Stimulated activated naive CD8-positive, alpha-beta T cell treated with anti-CD3 and anti-CD28 coated beads, Interleukin-15, Interleukin-2, amounts not matched to agents 100 ng/mL and 50 ng/mL, for 24 hours (primary cell): Measurements from ENCODE around the gene ATL2.
A peak's percentile ranks its signal among the peaks of the same experiment; 100 is the strongest.
"Not testable (repeated sequence)": the region's sequence is repeated elsewhere in the genome, so short reads cannot be mapped to it uniquely, and the experiment has no call there.

Experiments
- H3K27ac Mint-ChIP-seq: one replicate; pipeline ENCODE4 v1.8.0; 2021; ENCODE audit warnings: mild to moderate bottlenecking, mixed read lengths
- H3K27me3 Mint-ChIP-seq: one replicate; pipeline ENCODE4 v1.8.0; 2021; ENCODE audit warnings: mixed read lengths
- H3K36me3 Mint-ChIP-seq: one replicate; pipeline ENCODE4 v1.8.0; 2021; ENCODE audit warnings: low read depth, mixed read lengths
- H3K4me1 Mint-ChIP-seq: one replicate; pipeline ENCODE4 v1.8.0; 2021; ENCODE audit warnings: low read depth, mixed read lengths
- H3K4me3 Mint-ChIP-seq: one replicate; pipeline ENCODE4 v1.8.0; 2021; ENCODE audit warnings: mild to moderate bottlenecking, mixed read lengths
- H3K9me3 Mint-ChIP-seq: one replicate; pipeline ENCODE4 v1.8.0; 2021; ENCODE audit warnings: mixed read lengths

The ATL2 gene

DNA sequence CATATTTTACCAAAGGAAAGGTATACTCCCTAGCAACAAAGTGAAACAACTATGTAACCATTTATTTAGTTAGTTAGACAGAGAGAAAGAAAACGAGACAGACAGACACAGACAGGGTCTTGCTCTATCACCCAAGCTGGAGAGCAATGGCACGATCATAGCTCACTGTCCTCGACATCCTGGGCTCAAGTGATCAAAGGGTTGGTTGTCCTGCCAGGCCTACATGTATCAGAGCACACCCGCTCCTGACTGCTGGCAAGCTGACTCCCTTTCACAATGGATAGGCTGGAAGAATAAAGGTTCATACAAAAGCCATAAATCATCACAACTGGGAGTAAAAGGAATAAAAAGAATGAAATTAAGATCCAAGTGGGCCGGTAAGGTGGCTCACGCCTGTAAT, 53.5 kb downstream of the ATL2 start:
- Mint-ChIP-seq H3K36me3 (peaks cover 60% of the 10 kb centered on the region), H3K4me3 (no peak overlapping the region)

DNA sequence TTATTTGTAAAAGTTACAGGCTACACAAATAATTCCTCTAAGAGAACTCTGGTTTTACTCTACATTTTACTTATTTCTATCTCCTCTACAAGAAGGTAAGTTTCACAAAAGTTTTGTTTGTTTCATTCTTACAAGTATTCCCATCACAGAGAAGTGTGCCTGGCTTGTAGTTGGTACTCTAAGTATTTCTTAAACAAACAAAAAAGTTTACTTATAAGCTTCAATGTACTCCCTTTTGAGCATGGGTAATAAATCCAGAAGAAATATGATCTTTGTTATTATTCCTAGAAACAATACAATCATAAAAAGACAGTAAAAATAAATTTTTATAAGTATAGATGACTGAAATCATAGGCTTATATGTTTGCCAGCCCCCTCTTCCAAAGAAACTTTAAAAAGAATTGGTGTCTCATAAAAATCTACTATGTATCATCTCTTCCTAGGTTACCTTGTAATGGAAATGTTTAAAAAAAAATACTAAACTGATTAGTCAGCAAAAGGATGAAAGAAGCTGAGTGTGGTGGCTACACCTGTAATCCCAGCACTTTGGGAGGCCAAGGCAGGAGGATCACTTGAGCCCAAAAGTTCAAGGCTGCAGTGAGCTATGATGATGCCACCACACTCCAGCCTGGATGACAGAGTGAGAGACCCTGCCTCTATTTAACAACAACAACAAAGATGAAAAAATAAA, 54.7 kb downstream of the ATL2 start:
- no peaks in the 10 kb centered on the region for H3K9me3 Mint-ChIP-seq
- no peaks in the 10 kb centered on the region for H3K27me3 Mint-ChIP-seq
- peaks cover 15% of the 10 kb centered on the region for H3K4me1 Mint-ChIP-seq
- H3K4me3 Mint-ChIP-seq = no peak overlapping the region
- H3K27ac Mint-ChIP-seq = no peak overlapping the region
- H3K36me3 Mint-ChIP-seq = peaks cover 55% of the 10 kb centered on the region

More for the DNA sequence above, 53.5 kb downstream of the ATL2 start:
- H3K27ac Mint-ChIP-seq = no peak overlapping the region
- peaks cover 25% of the 10 kb centered on the region for H3K4me1 Mint-ChIP-seq
- H3K9me3 Mint-ChIP-seq = no peaks in the 10 kb centered on the region
- no peaks in the 10 kb centered on the region for H3K27me3 Mint-ChIP-seq

DNA sequence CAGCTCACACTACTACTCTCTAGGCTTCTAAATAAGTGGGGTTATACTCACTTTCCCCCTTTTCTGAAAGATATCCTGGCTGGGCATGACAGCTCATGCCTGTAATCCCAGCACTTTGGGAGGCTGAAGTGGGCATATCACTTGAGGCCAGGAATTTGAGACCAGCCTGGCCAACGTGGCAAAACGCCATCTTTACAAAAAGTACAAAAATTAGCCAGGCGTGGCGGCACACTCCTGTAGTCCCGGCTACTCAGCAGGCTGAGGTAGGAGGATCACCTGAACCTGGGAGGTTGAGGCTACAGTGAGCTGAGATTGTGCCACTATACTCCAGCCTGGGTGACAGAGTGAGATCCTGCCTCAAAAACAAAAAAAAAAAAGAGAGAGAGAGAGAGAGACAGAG, 57.8 kb downstream of the ATL2 start:
- H3K4me1 Mint-ChIP-seq = peaks cover 20% of the 10 kb centered on the region
- H3K27me3 Mint-ChIP-seq, H3K27ac Mint-ChIP-seq, H3K9me3 Mint-ChIP-seq, H3K4me3 Mint-ChIP-seq: not testable (repeated sequence)
- H3K36me3 Mint-ChIP-seq = peaks cover 54% of the 10 kb centered on the region

DNA sequence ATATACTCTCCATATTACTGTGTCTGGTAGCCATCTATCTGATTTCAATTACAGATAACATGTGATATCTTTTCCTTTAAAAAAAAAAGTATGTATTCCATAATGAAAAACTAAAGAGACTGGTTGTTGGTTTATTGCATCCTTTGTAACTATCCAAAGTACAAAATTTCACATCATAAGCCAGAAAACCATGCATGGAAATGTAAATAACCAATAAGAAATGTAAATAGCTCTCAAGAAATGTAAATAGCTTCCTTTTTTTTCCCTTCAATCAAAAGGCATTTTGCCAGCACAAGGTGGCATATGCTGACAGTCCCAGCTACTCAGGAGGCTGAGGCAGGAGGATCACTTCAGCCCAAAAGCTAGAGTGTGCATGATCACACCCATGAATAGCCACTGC, 59.3 kb downstream of the ATL2 start:
- Mint-ChIP-seq H3K36me3 (peaks cover 55% of the 10 kb centered on the region), H3K9me3 (no peaks in the 10 kb centered on the region), H3K4me1 (peaks cover 17% of the 10 kb centered on the region), H3K27me3 (no peaks in the 10 kb centered on the region), H3K4me3 (no peak overlapping the region), H3K27ac (no peak overlapping the region)

DNA sequence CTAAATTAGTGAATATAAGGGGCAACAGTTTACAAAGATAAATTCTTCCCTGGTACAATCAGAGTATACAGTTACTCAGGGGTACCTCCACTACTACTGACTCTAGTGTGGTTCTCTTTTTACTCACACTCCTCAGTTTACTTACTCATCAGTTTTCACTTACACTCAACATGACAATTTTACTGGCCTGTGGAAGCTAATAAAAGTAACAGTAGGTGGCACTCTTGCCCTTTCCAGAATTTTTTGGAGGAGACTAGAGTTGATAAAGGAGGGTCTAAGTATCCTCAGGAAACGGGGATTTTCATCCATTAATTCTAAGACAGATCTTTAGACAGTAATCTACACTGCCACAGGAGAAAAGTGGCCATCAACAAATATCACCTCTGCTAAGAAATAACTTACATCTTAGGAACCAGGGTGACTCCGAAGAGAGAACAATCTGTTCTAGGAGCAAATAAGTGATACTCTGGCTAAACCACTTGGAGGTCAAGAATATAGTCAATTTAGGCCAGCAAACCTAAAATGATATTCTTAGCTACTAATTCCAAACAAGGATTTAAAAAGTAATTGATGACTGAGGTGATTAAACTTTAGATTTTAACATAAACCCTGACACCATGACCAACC, 61.3 kb downstream of the ATL2 start:
- Mint-ChIP-seq H3K27ac (no peak overlapping the region), H3K27me3 (no peaks in the 10 kb centered on the region), H3K36me3 (peaks cover 63% of the 10 kb centered on the region), H3K4me1 (peaks cover 14% of the 10 kb centered on the region), H3K9me3 (no peaks in the 10 kb centered on the region), H3K4me3 (no peak overlapping the region)

DNA sequence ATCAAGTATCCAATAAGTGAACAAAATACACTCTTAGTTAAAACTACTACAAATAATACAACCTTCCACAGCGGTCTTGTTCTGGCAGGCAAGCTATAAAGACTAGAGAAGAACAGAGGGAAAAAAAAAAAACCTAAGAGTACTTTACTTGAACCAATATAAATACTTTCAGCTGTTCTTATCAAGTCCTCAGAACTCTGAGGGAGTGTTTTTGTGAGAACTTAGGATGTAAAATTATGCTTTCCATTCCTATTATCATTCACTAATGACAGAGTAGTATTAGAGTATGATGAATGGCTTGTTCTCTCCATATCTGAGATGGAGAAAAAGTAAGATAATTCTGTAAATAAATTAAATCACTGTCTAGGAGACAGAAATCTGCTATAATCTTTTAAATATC, 68.3 kb downstream of the ATL2 start:
- Mint-ChIP-seq H3K4me1 (peaks cover 14% of the 10 kb centered on the region), H3K4me3 (no peak overlapping the region), H3K27me3 (no peaks in the 10 kb centered on the region), H3K9me3 (no peaks in the 10 kb centered on the region), H3K27ac (no peak overlapping the region), H3K36me3 (peaks cover 87% of the 10 kb centered on the region)

DNA sequence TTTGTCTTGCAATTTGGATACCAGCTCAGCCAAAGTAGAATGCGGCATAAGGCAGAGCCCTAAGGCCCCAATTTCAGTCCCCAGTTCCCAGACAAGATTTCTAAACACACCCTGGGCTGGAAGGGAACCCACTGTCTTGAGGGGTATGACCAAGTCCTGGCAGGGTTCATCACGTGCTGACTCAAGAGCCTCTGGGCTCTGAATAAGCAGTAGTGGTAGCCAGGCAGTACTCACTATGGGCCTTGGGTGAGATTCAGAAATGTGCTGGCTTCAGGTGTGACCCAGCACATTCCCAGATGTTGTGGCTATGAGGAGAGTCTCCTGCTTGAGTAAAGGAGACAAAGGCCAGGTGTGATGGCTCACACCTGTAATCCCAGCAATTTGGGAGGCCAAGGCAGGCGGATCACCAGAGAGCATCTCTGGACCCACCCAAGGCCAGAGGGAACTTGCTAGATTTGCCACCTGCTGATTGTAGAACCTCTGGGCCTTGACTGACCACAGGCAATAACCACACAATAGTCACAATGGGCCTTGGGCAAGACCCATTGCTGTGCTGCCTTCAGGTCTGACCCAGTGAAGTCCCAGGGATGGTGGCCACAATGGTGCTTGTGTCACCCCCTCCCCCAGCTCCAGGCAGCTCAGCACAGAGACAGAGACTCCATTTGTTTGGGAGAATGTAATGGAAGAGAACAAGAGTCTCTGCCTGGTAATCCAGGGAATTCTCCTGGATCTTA, 74.9 kb downstream of the ATL2 start:
- Mint-ChIP-seq H3K27ac (no peak overlapping the region), H3K4me3 (no peak overlapping the region), H3K36me3 (peaks cover 80% of the 10 kb centered on the region), H3K27me3 (no peaks in the 10 kb centered on the region), H3K4me1 (peaks cover 24% of the 10 kb centered on the region), H3K9me3 (no peaks in the 10 kb centered on the region)

DNA sequence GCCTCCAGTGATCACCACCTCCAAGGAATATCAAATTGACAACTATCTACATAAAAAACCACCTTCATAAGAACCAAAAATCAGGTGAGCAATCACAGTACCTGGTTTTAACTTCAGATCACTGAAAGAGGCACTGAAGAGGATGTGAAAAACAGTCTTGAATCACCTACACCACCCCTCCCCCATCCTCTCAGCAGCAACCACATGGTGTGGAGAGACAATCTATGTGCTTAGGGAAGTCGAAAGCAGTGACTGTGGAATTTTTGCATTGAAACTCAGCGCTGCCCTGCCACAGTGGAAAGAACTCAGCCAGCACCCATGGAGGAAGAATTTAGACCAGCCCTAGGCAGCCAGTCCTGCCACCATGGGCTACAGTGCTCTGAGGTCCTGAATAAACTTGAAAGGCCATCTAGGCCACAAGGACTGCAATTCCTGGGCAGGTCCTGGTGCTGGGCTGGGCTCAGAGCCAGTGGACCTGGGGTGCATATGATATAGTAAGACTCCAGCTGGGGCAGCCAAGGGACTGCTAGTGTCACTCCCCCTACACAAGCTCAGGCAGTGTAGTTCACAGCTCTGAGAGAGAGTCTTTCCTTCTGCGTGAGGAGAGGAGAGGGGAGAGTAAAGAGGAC, 75.6 kb downstream of the ATL2 start:
- peak overlapping the region; percentile 41 for H3K27ac Mint-ChIP-seq
- H3K4me3 Mint-ChIP-seq = no peak overlapping the region
- H3K36me3 Mint-ChIP-seq = peaks cover 79% of the 10 kb centered on the region
- H3K27me3 Mint-ChIP-seq = no peaks in the 10 kb centered on the region
- H3K4me1 Mint-ChIP-seq = peaks cover 24% of the 10 kb centered on the region
- no peaks in the 10 kb centered on the region for H3K9me3 Mint-ChIP-seq

DNA sequence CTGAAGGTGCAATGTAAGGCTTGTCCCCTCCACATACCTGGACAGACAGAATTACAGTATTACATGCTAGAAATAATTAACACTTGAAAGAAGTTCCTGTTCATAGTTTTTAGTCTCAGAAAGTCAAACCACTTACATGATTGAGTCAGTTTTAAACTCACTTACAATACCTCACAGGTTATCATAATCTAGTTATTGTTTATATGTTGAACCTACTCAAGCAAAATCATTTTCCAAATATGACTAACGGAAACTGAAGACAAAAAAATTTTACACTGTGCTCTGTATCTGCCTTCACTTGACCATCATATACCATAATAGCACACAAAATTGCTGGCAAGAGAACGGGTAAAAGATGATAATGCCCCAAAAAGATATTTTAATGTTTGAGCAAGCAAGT, 78.5 kb downstream of the ATL2 start:
- H3K27ac Mint-ChIP-seq = peak overlapping the region; percentile 32
- peaks cover 11% of the 10 kb centered on the region for H3K4me1 Mint-ChIP-seq
- H3K9me3 Mint-ChIP-seq = no peaks in the 10 kb centered on the region
- no peaks in the 10 kb centered on the region for H3K27me3 Mint-ChIP-seq
- H3K4me3 Mint-ChIP-seq = no peak overlapping the region
- peaks cover 57% of the 10 kb centered on the region for H3K36me3 Mint-ChIP-seq

DNA sequence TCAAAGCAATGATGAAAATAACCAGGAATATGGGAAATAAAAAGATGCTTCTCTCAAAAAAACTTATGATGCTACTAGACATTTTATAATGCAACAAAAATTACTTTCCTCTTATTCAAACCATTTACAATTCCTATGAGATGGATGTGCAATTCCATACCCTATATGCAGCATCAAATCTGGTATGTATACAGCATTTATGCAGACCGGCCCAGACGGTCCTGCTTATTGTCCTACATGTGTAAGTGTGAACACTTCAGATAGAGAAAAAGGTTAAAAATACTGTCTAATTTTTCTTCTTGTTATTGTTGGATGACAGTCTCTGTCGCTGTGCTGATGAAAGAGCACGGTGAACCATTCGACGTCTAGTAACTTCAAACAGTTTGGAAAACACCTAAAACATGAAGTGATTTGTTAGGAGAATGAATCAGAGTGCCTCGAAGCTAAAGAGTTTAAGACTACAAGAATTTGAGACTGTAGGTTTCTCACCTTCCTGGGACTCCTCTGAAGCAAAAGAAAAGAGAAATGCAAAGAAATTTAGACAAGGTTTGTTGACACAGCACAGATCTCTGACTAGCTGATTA, 80.8 kb downstream of the ATL2 start:
- Mint-ChIP-seq H3K27ac (no peak overlapping the region), H3K9me3 (no peaks in the 10 kb centered on the region), H3K4me1 (peaks cover 4% of the 10 kb centered on the region), H3K36me3 (peaks cover 42% of the 10 kb centered on the region), H3K4me3 (no peak overlapping the region), H3K27me3 (no peaks in the 10 kb centered on the region)

DNA sequence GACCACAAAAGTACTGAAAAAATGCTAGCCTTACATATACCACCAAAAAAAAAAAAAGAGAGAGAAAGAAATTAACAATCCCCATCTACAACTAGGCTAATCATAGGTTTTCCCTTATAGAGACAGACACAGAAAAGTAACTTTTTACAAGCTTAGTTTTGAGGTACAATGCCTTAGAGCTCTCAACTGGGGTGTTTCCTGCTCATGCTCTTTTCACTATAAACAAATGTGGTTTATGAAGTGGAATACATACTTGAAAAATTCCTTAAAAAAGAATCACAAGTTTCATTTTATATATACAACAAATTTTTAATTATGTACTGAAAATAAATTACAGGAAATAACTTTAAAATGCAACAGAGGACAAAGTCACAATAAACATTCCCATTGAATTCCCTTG, 82.5 kb downstream of the ATL2 start:
- no peaks in the 10 kb centered on the region for H3K27me3 Mint-ChIP-seq
- H3K36me3 Mint-ChIP-seq = peaks cover 32% of the 10 kb centered on the region

DNA sequence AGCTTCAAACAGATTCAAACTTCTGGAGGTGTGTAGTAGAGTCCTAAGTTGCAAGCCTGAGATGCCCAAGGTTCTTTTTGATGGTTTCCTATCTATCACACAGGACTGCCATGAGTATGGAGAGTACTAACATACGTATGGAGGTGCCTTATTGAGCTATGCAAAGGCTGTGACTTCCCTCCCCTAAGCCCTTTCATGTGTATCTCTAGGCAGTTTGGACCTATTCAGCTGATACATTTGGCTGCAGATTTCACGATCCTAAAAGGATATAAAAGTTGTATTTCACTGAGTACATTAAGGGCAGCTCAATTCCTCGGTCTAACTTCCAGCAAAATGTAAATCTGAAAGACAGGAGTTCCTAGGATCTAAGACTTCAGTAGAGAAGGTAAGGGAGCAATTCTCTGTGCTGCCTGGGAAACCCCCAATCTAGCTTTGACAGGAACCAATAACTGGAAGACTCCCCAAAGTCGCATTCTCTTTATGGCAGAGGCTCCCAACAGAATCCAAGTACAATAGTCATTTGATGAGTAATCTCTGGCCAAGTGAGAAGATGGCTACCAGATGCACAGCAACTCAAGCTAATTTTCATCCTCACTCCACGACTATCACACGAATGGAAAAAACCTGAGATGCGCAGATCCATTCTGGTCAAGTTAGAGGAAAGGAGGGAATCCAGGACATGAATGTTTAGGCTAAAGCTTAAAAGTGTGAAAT, 83.8 kb downstream of the ATL2 start:
- no peaks in the 10 kb centered on the region for H3K4me1 Mint-ChIP-seq
- peaks cover 3% of the 10 kb centered on the region for H3K27me3 Mint-ChIP-seq
- H3K27ac Mint-ChIP-seq = no peak overlapping the region

More for the DNA sequence above, 82.5 kb downstream of the ATL2 start:
- Mint-ChIP-seq H3K27ac (no peak overlapping the region), H3K4me3 (no peak overlapping the region), H3K9me3 (no peaks in the 10 kb centered on the region), H3K4me1 (no peaks in the 10 kb centered on the region)

DNA sequence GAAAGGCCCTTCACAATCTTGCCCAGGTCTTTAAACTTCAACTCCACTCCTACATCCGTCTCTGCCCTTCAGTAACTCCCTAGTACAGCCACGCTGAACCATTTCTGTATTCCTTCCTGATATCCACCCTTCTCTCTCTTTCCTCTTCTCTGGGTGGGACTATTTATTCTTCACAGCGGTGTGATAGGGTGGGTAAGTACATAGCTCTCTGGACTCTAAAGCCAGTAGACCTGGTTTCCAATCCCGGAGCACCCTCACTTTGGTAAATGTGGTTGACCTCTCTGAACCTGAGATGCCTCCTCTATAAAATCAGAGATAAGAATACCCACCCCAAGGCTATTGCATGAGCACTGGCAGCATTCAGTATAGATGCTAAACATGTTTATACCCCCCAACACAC, 86.7 kb downstream of the ATL2 start:
- H3K27me3 Mint-ChIP-seq = peaks cover 17% of the 10 kb centered on the region
- no peaks in the 10 kb centered on the region for H3K9me3 Mint-ChIP-seq
- H3K4me1 Mint-ChIP-seq = no peaks in the 10 kb centered on the region
- H3K27ac Mint-ChIP-seq = no peak overlapping the region
- no peaks in the 10 kb centered on the region for H3K36me3 Mint-ChIP-seq
- H3K4me3 Mint-ChIP-seq = no peak overlapping the region

More for the DNA sequence above, 83.8 kb downstream of the ATL2 start:
- peaks cover 20% of the 10 kb centered on the region for H3K36me3 Mint-ChIP-seq
- H3K4me3 Mint-ChIP-seq = no peak overlapping the region
- H3K9me3 Mint-ChIP-seq = no peaks in the 10 kb centered on the region

DNA sequence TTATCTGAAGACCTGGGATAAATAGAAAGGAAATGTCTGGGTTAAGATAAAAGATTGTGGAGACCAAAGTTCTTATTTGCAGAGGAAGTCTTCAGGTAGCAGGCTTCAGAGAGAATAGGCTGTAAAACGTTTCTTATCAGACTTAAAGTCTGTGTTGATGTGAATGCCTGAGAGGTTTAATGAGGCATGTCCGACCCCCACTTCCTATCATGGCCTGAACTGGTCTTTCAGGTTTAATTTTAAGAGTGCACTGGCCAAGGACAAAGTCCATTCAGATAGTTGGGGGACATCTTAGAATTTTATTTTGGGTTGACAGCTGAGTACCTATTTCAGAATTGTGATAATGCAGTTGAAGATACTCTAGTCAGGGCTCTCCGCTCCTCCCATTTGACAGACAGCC, 92.1 kb downstream of the ATL2 start:
- H3K4me3 Mint-ChIP-seq = no peak overlapping the region
- no peaks in the 10 kb centered on the region for H3K9me3 Mint-ChIP-seq
- peaks cover 33% of the 10 kb centered on the region for H3K27me3 Mint-ChIP-seq
- H3K4me1 Mint-ChIP-seq = no peaks in the 10 kb centered on the region
- no peaks in the 10 kb centered on the region for H3K36me3 Mint-ChIP-seq
- H3K27ac Mint-ChIP-seq = no peak overlapping the region
